Activated naive CD4-positive, alpha-beta T cell treated with anti-CD3 and anti-CD28 coated beads, Interleukin-2, amount 10 ng/mL, durations not matched to agents 7 days and 5 days (primary cell): ENCODE data around the gene NELFA.

ENCODE experiments used
- CTCF ChIA-PET: fragments of 350-600 bp; sonication (Branson Sonifier 250); formaldehyde crosslinking; loops from one replicate; lab custom pipeline; 2021; ENCODE audit warnings: antibody characterized with exemption; lab: Charles Lee
- DNase-seq: peaks from one replicate; pipeline ENCODE4 v3.0.0-alpha.2; 2020
- H3K27ac Mint-ChIP-seq: one replicate; pipeline ENCODE4 v1.8.0; 2021; ENCODE audit warnings: mild to moderate bottlenecking, moderate library complexity, mixed read lengths
- H3K27me3 Mint-ChIP-seq: one replicate; pipeline ENCODE4 v1.8.0; 2021; ENCODE audit warnings: mild to moderate bottlenecking, mixed read lengths
- H3K36me3 Mint-ChIP-seq: one replicate; pipeline ENCODE4 v1.8.0; 2021; ENCODE audit warnings: mixed read lengths
- H3K4me1 Mint-ChIP-seq: one replicate; pipeline ENCODE4 v1.8.0; 2021; ENCODE audit warnings: mixed read lengths
- H3K4me3 Mint-ChIP-seq: one replicate; pipeline ENCODE4 v1.8.0; 2021; ENCODE audit warnings: mild to moderate bottlenecking, moderate library complexity, mixed read lengths
- H3K9me3 Mint-ChIP-seq: one replicate; pipeline ENCODE4 v1.8.0; 2021; ENCODE audit warnings: mixed read lengths

Gene NELFA

DNA sequence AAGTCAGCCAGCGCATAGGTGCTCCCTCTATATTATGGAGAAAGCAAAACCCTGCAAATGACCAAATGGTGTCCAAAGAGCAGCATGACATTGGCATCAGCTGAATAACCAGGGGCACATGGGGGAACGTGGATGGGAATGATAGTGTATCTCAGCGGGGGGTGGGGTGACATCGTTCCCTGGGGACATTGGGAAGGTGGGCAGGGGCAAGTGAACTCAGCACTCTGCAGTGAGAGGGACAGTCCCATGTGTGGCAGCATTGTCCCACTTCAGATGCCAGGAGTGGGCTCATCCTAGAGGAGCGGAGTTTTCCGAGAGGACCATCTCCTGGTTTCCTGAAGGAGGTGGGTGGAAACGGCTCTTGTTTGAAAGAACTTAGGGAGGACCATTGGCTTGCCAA, 64.8 kb downstream of the NELFA start:
- Mint-ChIP-seq H3K4me3 (no peak overlapping the region), H3K27me3 (no peaks in the 10 kb centered on the region), H3K27ac (no peak overlapping the region), H3K36me3 (peaks cover 68% of the 10 kb centered on the region), H3K9me3 (no peaks in the 10 kb centered on the region), H3K4me1 (no peaks in the 10 kb centered on the region)
- no peak for DNase-seq
- CTCF ChIA-PET = no interaction called here

DNA sequence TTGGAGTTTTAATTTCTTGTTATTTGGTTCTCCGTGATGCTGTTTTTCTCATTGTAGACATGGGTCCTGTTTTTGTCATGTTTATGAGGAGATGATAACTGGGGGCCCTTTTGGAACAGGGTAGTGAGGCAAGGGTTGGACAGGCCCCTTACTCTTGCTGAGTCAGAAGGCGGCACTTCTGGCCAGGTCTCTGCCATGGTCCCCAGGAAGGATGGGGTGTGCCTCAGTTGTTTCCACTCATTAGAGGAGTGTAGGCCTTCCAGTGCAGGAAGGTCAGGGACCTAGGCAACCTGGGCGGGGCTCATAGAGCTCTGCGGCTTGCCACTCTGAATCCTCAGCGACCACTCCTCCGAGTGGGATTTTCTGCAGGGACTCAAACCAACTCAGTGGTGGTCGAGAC, 68.2 kb downstream of the NELFA start:
- Mint-ChIP-seq H3K4me1 (no peaks in the 10 kb centered on the region), H3K4me3 (no peak overlapping the region), H3K27ac (no peak overlapping the region), H3K9me3 (no peaks in the 10 kb centered on the region), H3K27me3 (no peaks in the 10 kb centered on the region), H3K36me3 (peaks cover 61% of the 10 kb centered on the region)
- DNase-seq = no peak
- CTCF ChIA-PET = no interaction called here

DNA sequence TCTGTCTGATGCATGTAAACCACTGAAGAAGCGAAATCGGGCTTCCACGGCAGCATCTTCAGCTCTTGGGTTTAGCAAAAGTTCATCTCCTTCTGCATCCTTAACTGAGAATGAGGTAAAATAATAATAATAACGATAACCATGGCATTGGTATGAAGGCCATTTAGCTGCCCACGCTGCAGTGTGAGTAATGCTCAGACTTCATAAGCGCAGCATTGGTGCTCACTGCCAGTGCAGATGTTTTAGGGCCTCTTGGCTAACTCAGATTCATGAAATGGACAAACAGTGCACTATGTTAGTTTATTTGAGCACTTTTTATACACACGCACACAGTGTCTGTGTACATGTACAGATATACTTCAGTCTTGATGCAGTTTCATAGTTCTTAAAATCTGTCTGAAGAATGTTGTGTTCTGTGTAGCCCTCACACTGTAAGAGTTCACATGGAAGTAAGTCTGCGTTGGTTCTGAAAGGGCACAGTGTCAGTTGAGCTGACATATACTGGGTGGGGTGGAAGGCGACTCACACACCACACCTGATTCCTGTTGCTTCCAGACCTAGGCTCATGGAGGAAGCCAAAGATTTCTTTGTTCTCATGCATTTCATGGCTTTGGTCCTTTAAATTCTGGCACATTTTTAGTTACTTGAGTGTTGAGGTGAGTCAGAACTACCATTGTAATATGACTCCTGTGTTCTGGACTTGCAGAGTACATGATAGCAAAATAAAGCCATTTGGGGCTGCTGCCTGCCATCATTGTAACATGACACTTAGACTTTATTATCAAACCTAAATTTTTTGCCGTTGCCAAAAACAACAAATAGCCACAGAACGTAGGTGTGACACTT, 68.9 kb downstream of the NELFA start:
- peaks cover 54% of the 10 kb centered on the region for H3K36me3 Mint-ChIP-seq
- no peak overlapping the region for H3K27ac Mint-ChIP-seq
- DNase-seq = no peak
- CTCF ChIA-PET = no interaction called here
- H3K9me3 Mint-ChIP-seq = no peaks in the 10 kb centered on the region
- no peak overlapping the region for H3K4me3 Mint-ChIP-seq
- no peaks in the 10 kb centered on the region for H3K27me3 Mint-ChIP-seq
- H3K4me1 Mint-ChIP-seq = no peaks in the 10 kb centered on the region

DNA sequence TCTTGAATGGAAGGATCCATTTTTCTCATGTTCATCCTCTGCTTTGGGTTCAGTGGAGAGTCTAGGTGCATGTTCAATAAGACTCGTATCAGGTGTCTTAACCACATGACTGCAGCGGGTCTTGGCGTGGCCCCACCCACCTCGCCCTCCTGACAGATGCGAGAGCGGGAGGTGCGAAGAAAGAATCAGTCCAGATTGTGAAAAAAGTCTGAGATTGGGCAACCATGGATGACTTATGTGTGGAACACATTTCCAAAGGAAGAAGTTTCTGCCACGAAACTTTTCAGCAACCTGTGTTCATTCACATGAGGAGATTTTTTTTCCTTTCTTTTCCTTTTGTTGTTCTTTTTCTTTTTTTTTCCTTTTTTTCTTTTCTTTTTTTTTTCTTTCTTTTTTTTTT, 70.7 kb downstream of the NELFA start:
- Mint-ChIP-seq H3K27me3 (no peaks in the 10 kb centered on the region), H3K4me3 (no peak overlapping the region), H3K36me3 (peaks cover 42% of the 10 kb centered on the region), H3K4me1 (no peaks in the 10 kb centered on the region), H3K27ac (no peak overlapping the region), H3K9me3 (no peaks in the 10 kb centered on the region)
- no peak for DNase-seq
- CTCF ChIA-PET = no interaction called here

DNA sequence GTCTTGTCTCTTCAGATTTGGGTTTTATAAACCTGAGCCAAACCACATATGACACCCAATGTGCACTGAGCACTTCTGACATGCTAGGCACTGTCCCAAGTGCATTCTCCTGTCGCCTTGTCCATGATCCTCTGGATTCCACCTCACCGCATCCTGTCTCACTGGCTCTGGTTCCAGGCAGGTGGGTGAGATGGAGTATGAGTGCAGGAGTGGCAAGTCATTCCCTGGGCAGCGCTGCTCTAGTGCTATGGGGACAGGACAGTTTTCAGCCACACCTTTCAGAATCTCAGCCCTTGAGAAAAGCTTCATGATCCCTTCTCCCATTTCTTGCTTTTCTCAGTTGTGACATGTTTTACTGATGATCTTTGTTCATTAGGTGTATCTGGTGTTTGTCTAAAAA, 71.2 kb downstream of the NELFA start:
- no peaks in the 10 kb centered on the region for H3K4me1 Mint-ChIP-seq
- no peak overlapping the region for H3K27ac Mint-ChIP-seq
- CTCF ChIA-PET = no interaction called here
- peaks cover 39% of the 10 kb centered on the region for H3K36me3 Mint-ChIP-seq
- no peak for DNase-seq
- H3K4me3 Mint-ChIP-seq = no peak overlapping the region
- H3K27me3 Mint-ChIP-seq = no peaks in the 10 kb centered on the region
- no peaks in the 10 kb centered on the region for H3K9me3 Mint-ChIP-seq

DNA sequence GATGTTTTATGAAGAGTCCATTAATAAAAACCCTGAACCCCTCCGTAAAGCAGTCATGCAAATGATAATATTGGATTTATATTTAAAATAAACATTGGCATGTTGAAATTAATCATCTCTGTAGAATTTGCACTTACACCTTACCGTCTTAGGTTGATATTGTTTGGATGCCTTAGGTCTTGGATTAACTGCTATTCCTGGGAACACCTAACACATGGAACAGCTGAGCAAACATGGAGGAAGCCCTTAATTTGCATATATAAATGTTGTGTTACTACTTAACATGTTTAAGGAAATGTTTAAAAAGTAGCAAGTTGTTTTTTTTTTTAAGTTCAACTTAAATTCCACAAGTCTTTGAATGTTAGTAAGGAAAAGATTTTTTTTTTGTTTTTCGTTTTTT, 75.1 kb downstream of the NELFA start:
- CTCF ChIA-PET = no interaction called here
- peaks cover 33% of the 10 kb centered on the region for H3K36me3 Mint-ChIP-seq
- H3K4me3 Mint-ChIP-seq = no peak overlapping the region
- H3K27me3 Mint-ChIP-seq = no peaks in the 10 kb centered on the region
- no peaks in the 10 kb centered on the region for H3K4me1 Mint-ChIP-seq
- no peak overlapping the region for H3K27ac Mint-ChIP-seq
- no peak for DNase-seq
- H3K9me3 Mint-ChIP-seq = no peaks in the 10 kb centered on the region

DNA sequence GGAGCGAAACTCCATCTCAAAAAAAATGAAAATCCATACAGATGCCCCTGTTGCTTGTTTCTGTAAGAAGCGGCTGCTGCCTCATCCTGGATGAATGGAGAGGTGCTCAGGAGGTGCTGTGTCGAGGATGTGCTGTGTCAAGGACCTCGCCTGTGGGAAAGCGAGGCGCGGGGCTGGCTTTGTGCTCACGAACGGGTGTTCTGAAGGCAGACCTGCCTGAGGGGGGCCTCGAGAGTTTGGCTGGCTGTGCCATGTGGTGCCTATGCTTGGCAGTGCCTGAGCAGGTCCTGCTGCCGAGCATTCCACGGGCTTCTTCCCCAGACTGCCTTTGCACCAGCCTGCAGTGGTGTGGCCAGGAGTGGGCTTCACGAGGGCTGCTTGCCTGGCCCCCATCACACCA, 76.0 kb downstream of the NELFA start:
- no peaks in the 10 kb centered on the region for H3K27me3 Mint-ChIP-seq
- no peak for DNase-seq
- CTCF ChIA-PET = interaction anchor here (0.6 kb wide), 1 partner anchor 15 kb away, joined by 3 read pairs; no protein-coding TSS in a partner anchor

More for the DNA sequence above, 76.0 kb downstream of the NELFA start:
- Mint-ChIP-seq H3K4me3 (no peak overlapping the region), H3K27ac (no peak overlapping the region), H3K9me3 (no peaks in the 10 kb centered on the region), H3K4me1 (no peaks in the 10 kb centered on the region), H3K36me3 (peaks cover 37% of the 10 kb centered on the region)
